Measurements from ENCODE around the gene EPDR1. TPM values are rescaled to one million over a fixed set of nuclear protein-coding genes. Genes with fewer than 3 reads are reported as not detected.

Gene EPDR1
- total and polyA plus RNA-seq, 4 donors = 4.3 to 12.7 (median 9.6) TPM

- TF ChIP-seq FOXA1 (IDR thresholded peaks at IDR 0.05) = no peak
- no peak for TF ChIP-seq GABPA (IDR thresholded peaks at IDR 0.05 in 1 of 2, conservative IDR thresholded peaks at IDR 0.05 in 1 of 2)
- TF ChIP-seq ZBTB33 (IDR thresholded peaks at IDR 0.05) = no peak
- TF ChIP-seq HNF4G (IDR thresholded peaks at IDR 0.05) = no peak
- TF ChIP-seq JUND (IDR thresholded peaks at IDR 0.05) = no peak
- TF ChIP-seq RAD21 (IDR thresholded peaks at IDR 0.05) = no peak
- no peak for TF ChIP-seq HNF4A (conservative IDR thresholded peaks at IDR 0.05)
- no peak for TF ChIP-seq RXRA (IDR thresholded peaks at IDR 0.05)
- TF ChIP-seq EGR1 (IDR thresholded peaks at IDR 0.05; ENCODE audit: low read depth in 2 of 2) = no peak
- TF ChIP-seq FOXA2 (IDR thresholded peaks at IDR 0.05) = no peak
- TF ChIP-seq CTCF (IDR thresholded peaks at IDR 0.05; ENCODE audit: low read depth, low read length, missing input control) = no peak
- no peak for TF ChIP-seq ATF3 (IDR thresholded peaks at IDR 0.05)
- no peak for TF ChIP-seq REST (IDR thresholded peaks at IDR 0.05)
- TF ChIP-seq YY1 (IDR thresholded peaks at IDR 0.05) = no peak
- no peak for TF ChIP-seq MAX (IDR thresholded peaks at IDR 0.05)
- no peak for TF ChIP-seq TAF1 (conservative IDR thresholded peaks at IDR 0.05)
- TF ChIP-seq NR2F2 (IDR thresholded peaks at IDR 0.05) = no peak
- Histone ChIP-seq H3K36me3 (ENCODE audit: control insufficient read depth in 4 of 4, insufficient read depth in 3 of 4, low read depth in 1 of 4, low read length in 3 of 4) (no peaks in the 10 kb centered on the region), H3K4me1 (ENCODE audit: control insufficient read depth in 4 of 4, insufficient read depth in 4 of 4, low read length in 3 of 4) (no peaks in the 10 kb centered on the region), H3K9ac (ENCODE audit: low read depth in 1 of 2, low read length in 2 of 2) (no peak overlapping the region), H3K27me3 (ENCODE audit: control insufficient read depth in 4 of 4, insufficient read depth in 4 of 4, low read length in 3 of 4) (no peaks in the 10 kb centered on the region), H3K9me3 (ENCODE audit: control insufficient read depth in 4 of 4, low read length in 3 of 4) (peaks cover 0 to 4% (median 0%) of the 10 kb centered on the region in 4 donors), H3K4me3 (ENCODE audit: low read depth in 1 of 3, low read length in 3 of 3) (no peak overlapping the region), H3K27ac (ENCODE audit: low read depth in 1 of 2, low read length in 2 of 2) (no peak overlapping the region)
- DNase-seq (ENCODE audit: low spot score) = no peak
- WGBS = 82% methylated on average over 7 of the region's 7 CpGs
Observed at GRCh38 chr7:37988721-37989650, 68.5 kb downstream of the EPDR1 start.
